ENCODE measurements around the gene EPHB3. TPM values are rescaled to one million over a fixed set of nuclear protein-coding genes. Genes with fewer than 3 reads are reported as not detected.

Gene EPHB3
- total RNA-seq, 1 donor from 2014 or later = 4.3 TPM

DNA sequence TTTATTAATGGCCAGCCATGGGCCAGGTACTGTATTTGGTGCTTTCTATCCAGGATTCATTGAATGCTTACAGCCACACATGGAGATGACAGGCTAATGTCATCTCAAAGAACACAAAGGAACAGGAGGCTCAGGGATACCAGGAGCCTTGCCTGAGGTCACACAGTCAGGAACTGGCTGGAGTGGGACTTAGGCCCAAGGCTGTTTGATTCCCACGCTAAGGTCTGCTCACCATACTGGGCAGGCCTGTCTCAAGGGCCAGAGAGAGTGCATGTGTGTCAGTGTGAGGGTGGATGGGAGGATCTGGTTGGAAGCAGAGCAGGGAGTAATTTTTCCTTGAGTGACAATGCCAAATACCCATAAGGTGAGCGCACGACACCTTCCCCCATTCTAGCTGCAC is 37.6 kb downstream of the EPHB3 start:
- no peak overlapping the region for H3K27ac Mint-ChIP-seq (ENCODE audit: unreplicated experiment)
- peaks cover 33% of the 10 kb centered on the region for H3K4me1 Mint-ChIP-seq (ENCODE audit: unreplicated experiment)
- H3K27me3 Mint-ChIP-seq (ENCODE audit: unreplicated experiment) = peaks cover 35% of the 10 kb centered on the region
- H3K9me3 Mint-ChIP-seq (ENCODE audit: unreplicated experiment) = no peaks in the 10 kb centered on the region
- no peak overlapping the region for H3K4me3 Mint-ChIP-seq (ENCODE audit: unreplicated experiment)
- no peaks in the 10 kb centered on the region for H3K36me3 Mint-ChIP-seq (ENCODE audit: low read depth, unreplicated experiment)
- DNase-seq (ENCODE audit: low spot score) = no peak
- no peak for TF ChIP-seq CTCF (IDR thresholded peaks at IDR 0.05; ENCODE audit: unreplicated experiment)

GRCh38 chr3:184600685-184601377 is 39.2 kb downstream of the EPHB3 start:
- H3K4me3 Mint-ChIP-seq (ENCODE audit: unreplicated experiment) = no peak overlapping the region
- peaks cover 33% of the 10 kb centered on the region for H3K4me1 Mint-ChIP-seq (ENCODE audit: unreplicated experiment)
- no peaks in the 10 kb centered on the region for H3K36me3 Mint-ChIP-seq (ENCODE audit: low read depth, unreplicated experiment)
- H3K9me3 Mint-ChIP-seq (ENCODE audit: unreplicated experiment) = no peaks in the 10 kb centered on the region
- peaks cover 36% of the 10 kb centered on the region for H3K27me3 Mint-ChIP-seq (ENCODE audit: unreplicated experiment)
- no peak for TF ChIP-seq CTCF (IDR thresholded peaks at IDR 0.05; ENCODE audit: unreplicated experiment)
- no peak for DNase-seq (ENCODE audit: low spot score)
- no peak overlapping the region for H3K27ac Mint-ChIP-seq (ENCODE audit: unreplicated experiment)

DNA sequence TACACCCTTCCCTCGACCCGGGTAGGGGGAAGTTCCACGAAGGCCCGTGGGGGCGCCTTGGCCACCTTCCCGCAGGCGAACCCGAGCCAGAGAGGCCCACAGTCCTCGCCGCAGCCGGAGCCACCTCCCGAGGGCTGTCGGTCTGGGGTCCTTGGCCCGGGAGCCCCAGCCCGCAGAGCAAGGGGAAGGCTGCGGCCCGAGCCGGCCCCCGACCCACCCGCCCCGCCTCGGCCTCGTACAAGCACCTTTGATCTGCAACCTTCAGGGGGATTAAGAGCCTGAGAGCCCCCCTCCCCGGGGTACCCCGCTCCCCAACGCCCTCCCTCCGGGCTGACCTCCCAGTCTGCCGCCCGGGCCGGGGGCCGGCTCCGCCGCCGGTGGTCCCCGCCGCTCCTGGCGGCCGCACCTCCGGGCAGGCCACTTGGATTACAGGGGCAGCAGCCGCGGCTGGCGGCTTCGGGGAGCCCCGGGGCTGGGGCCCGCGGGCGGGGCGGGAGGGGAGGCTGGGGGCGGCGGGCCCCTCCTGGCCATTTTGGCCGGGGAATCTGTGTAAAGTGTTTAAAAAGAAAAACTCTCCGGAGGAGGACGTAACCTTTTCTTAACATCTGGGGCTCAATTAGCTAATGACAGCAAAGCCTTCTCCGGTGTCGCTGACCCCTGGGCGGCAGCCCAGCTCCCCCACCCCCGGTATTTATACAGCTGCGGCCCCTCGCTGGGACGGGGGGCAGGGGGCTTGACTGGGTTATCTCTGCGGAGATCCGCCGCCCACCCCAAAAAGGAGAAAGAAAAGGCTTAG is 40.2 kb downstream of the EPHB3 start:
- no peak for DNase-seq (ENCODE audit: low spot score)
- Mint-ChIP-seq H3K27me3 (ENCODE audit: unreplicated experiment) (peaks cover 32% of the 10 kb centered on the region), H3K4me1 (ENCODE audit: unreplicated experiment) (peaks cover 30% of the 10 kb centered on the region), H3K9me3 (ENCODE audit: unreplicated experiment) (no peaks in the 10 kb centered on the region), H3K36me3 (ENCODE audit: low read depth, unreplicated experiment) (no peaks in the 10 kb centered on the region), H3K4me3 (ENCODE audit: unreplicated experiment) (no peak overlapping the region), H3K27ac (ENCODE audit: unreplicated experiment) (no peak overlapping the region)
- TF ChIP-seq CTCF (IDR thresholded peaks at IDR 0.05; ENCODE audit: unreplicated experiment) = no peak

DNA sequence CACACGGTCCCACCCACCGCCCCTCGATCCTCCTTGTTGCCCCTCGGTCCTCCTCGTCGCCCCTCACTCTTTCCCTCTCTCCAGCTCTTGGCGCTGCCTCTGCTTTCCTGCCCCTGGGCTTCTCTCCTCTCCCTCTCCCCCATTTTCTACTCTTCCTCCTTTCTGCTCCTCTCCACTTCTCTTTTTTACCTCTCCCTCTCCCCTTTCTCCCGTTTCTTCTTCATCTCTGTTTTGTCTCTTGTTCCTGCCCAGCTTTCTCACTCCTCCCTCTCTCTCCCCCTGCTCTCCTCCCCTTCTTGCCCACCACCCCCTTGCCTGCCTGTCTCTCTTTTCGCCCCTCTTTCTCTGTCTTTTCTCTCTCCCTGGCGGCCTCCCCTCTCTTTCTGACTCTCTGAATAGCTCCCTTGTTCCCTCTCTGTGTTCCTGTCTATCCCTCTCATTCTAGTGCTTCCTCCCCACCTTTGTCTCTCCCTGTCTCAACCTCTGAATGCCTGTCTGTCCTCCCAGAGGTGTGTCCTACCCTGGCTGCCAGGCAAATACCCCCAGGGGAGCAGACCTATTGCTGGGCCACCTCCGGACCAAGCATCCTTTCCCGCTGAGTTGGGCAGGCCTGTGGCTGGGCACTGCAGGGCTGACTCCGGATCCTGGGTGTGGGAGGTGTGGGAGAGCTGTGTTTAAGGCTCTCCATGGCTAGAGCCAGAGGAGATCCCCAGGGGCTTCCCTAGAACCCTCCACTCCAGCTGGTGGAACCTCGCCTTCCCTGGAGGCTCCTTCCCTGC is 41.0 kb downstream of the EPHB3 start:
- no peaks in the 10 kb centered on the region for H3K9me3 Mint-ChIP-seq (ENCODE audit: unreplicated experiment)
- H3K27ac Mint-ChIP-seq (ENCODE audit: unreplicated experiment) = no peak overlapping the region
- no peaks in the 10 kb centered on the region for H3K36me3 Mint-ChIP-seq (ENCODE audit: low read depth, unreplicated experiment)
- no peak for TF ChIP-seq CTCF (IDR thresholded peaks at IDR 0.05; ENCODE audit: unreplicated experiment)
- no peak for DNase-seq (ENCODE audit: low spot score)
- H3K27me3 Mint-ChIP-seq (ENCODE audit: unreplicated experiment) = peaks cover 36% of the 10 kb centered on the region
- H3K4me1 Mint-ChIP-seq (ENCODE audit: unreplicated experiment) = peaks cover 34% of the 10 kb centered on the region
- no peak overlapping the region for H3K4me3 Mint-ChIP-seq (ENCODE audit: unreplicated experiment)

Data from endothelial cell (in vitro differentiated cells).